ENCODE measurements around the gene COQ5. TPM values are rescaled to one million over a fixed set of nuclear protein-coding genes. Genes with fewer than 3 reads are reported as not detected.
A peak's percentile ranks its signal among the peaks of the same experiment; 100 is the strongest.

COQ5 gene
- total and polyA plus RNA-seq, 4 experiments from 2014 or later, result 19.7 to 55.1 (median 28.4) TPM

DNA sequence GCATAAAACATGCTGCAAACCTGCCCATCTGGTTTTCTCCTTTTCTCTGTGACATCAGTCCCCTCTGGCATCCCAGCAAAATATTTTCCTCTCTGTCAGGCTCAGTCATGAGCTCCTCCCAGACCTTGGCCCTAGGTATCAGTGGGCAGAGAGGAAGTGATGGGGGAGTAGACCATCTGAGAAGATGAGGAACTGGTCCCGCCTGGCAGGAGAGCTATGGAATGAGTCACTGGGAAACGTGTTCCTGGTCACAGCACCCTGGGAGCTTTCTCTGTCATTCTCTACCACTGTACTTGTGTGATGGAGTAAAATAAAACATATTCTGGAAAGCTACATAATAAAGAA, 54.4 kb downstream of the COQ5 start:
- Mint-ChIP-seq H3K4me3 (no peak overlapping the region), H3K27me3 (no peaks in the 10 kb centered on the region), H3K4me1 (peaks cover 5 to 28% (median 11%) of the 10 kb centered on the region in 4 donors), H3K27ac (peak overlapping the region in 2 of 7 donors; percentile 23 to 42), H3K36me3 (peaks cover 0 to 3% of the 10 kb centered on the region in 2 donors), H3K9me3 (no peaks in the 10 kb centered on the region)
- Histone ChIP-seq H3K9me3 (ENCODE audit: control insufficient read depth in 1 of 2, low read length in 2 of 2) (no peaks in the 10 kb centered on the region), H3K36me3 (ENCODE audit: insufficient read depth, low read length) (no peaks in the 10 kb centered on the region), H3K27me3 (ENCODE audit: insufficient read depth, low read length) (no peaks in the 10 kb centered on the region), H3K4me1 (ENCODE audit: insufficient read depth, low read length) (peaks cover 12% of the 10 kb centered on the region), H3K27ac (ENCODE audit: low read depth, low read length) (no peak overlapping the region), H3K4me3 (ENCODE audit: low read length in 2 of 2) (no peak overlapping the region)
- CTCF ChIA-PET (ENCODE audit: partially characterized antibody), result interaction anchor here (0.6 to 15.8 kb wide), 3 partner anchors 20 to 1891 kb away, joined by 3 to 187 read pairs (median 3); partner anchors contain the start of genes GATC and TRIAP1
- DNase-seq, result no peak
- POLR2A ChIA-PET (ENCODE audit: partially characterized antibody), result interaction anchor here (2.8 kb wide), 1 partner anchor 21 kb away, joined by 19 read pairs; the partner anchor contains the start of gene DYNLL1
- intact Hi-C loops (cut with micrococcal nuclease), result no loop called here

- Histone ChIP-seq H3K27me3 (ENCODE audit: insufficient read depth, low read length) (no peaks in the 10 kb centered on the region), H3K4me1 (ENCODE audit: insufficient read depth, low read length) (peaks cover 11% of the 10 kb centered on the region), H3K9me3 (ENCODE audit: control insufficient read depth in 1 of 2, low read length in 2 of 2) (no peaks in the 10 kb centered on the region), H3K4me3 (ENCODE audit: low read length in 2 of 2) (no peak overlapping the region), H3K27ac (ENCODE audit: low read depth, low read length) (no peak overlapping the region), H3K36me3 (ENCODE audit: insufficient read depth, low read length) (no peaks in the 10 kb centered on the region)
- Mint-ChIP-seq H3K4me3 (no peak overlapping the region), H3K27me3 (no peaks in the 10 kb centered on the region), H3K36me3 (peaks cover 0 to 3% of the 10 kb centered on the region in 2 donors), H3K9me3 (no peaks in the 10 kb centered on the region), H3K27ac (peak overlapping the region in 1 of 7 donors; percentile 42), H3K4me1 (peaks cover 3 to 26% (median 9%) of the 10 kb centered on the region in 4 donors)
- CTCF ChIA-PET (ENCODE audit: partially characterized antibody), result interaction anchor here (15.8 kb wide), 1 partner anchor 23 kb away, joined by 187 read pairs; the partner anchor contains the start of genes GATC and TRIAP1
- intact Hi-C loops (cut with micrococcal nuclease), result no loop called here
- DNase-seq, result no peak
- POLR2A ChIA-PET (ENCODE audit: partially characterized antibody), result interaction anchor here (2.8 kb wide), 1 partner anchor 21 kb away, joined by 19 read pairs; the partner anchor contains the start of gene DYNLL1
These were observed 54.9 kb downstream of the COQ5 start for GRCh38 chr12:120473807-120474615.

GRCh38 chr12:120472521-120472920, 56.4 kb downstream of the COQ5 start:
- Histone ChIP-seq H3K27me3 (ENCODE audit: insufficient read depth, low read length) (no peaks in the 10 kb centered on the region), H3K36me3 (ENCODE audit: insufficient read depth, low read length) (no peaks in the 10 kb centered on the region), H3K4me1 (ENCODE audit: insufficient read depth, low read length) (peaks cover 22% of the 10 kb centered on the region), H3K4me3 (ENCODE audit: low read length in 2 of 2) (no peak overlapping the region), H3K27ac (ENCODE audit: low read depth, low read length) (no peak overlapping the region), H3K9me3 (ENCODE audit: control insufficient read depth in 1 of 2, low read length in 2 of 2) (no peaks in the 10 kb centered on the region)
- ChIA-PET CTCF (ENCODE audit: partially characterized antibody) (interaction anchor here (1.2 to 15.8 kb wide), 2 partner anchors 20 to 21 kb away, joined by 4 to 187 read pairs; partner anchors contain the start of genes GATC and TRIAP1), POLR2A (ENCODE audit: partially characterized antibody) (interaction anchor here (2.8 kb wide), 1 partner anchor 23 kb away, joined by 19 read pairs; the partner anchor contains the start of gene DYNLL1)
- no peak for DNase-seq
- Mint-ChIP-seq H3K4me1 (peaks cover 4 to 38% (median 17%) of the 10 kb centered on the region in 4 donors), H3K36me3 (peaks cover 3 to 7% of the 10 kb centered on the region in 2 donors), H3K27ac (no peak overlapping the region), H3K9me3 (no peaks in the 10 kb centered on the region), H3K4me3 (no peak overlapping the region), H3K27me3 (no peaks in the 10 kb centered on the region)
- intact Hi-C loops (cut with micrococcal nuclease), result no loop called here

DNA sequence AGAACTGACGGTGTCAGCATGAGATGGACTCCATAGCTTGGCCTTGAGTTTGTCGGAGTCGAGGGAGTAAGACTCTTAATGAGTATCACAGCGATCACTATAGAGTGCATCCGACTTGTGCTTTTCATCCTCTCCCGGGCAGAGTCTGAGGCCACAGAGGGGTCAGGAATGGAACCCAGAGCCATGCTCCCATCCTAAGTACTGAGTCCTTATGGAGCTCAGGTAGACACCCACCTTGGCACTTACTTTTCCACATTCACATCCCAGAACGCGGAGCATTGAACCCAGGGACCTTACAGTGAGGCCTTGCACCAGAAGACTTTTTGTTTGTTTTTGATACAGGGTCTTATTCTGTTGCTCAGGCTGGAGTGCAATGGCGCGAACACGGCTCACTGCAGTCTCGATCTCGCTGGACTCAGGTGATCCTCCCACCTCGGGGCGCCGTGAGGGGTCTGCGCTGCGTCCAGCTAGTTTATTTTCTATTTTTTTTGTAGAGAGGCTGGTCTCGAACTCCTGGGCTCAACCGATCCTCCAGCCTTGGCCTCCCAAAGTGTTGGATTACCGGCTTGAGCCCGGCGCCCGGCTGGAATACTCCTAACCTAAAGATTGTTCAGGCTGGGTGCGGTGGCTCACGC, 58.7 kb downstream of the COQ5 start:
- Mint-ChIP-seq H3K27me3 (no peaks in the 10 kb centered on the region), H3K27ac (peak overlapping the region in 6 of 7 donors; percentile 61 to 97 (median 91)), H3K36me3 (peaks cover 8 to 26% of the 10 kb centered on the region in 2 donors), H3K9me3 (no peaks in the 10 kb centered on the region), H3K4me3 (peak overlapping the region; percentile 87 to 94 (median 91)), H3K4me1 (peaks cover 10 to 60% (median 31%) of the 10 kb centered on the region in 4 donors)
- intact Hi-C loops (cut with micrococcal nuclease), result no loop called here
- ChIA-PET POLR2A (ENCODE audit: partially characterized antibody) (interaction anchor here (0.8 to 4.1 kb wide), 12 partner anchors 10 to 270 kb away, joined by 3 to 42 read pairs (median 13); partner anchors contain the start of genes COQ5, COX6A1, DYNLL1 and GATC), CTCF (ENCODE audit: partially characterized antibody) (interaction anchor here (0.8 to 15.8 kb wide), 14 partner anchors 10 to 269 kb away, joined by 3 to 187 read pairs (median 4); partner anchors contain the start of genes COX6A1, DYNLL1, GATC and POP5)
- peak overlapping the region; percentile 79 for H3K27ac ChIP-seq (ENCODE audit: low read depth, low read length)
- no peaks in the 10 kb centered on the region for H3K27me3 ChIP-seq (ENCODE audit: insufficient read depth, low read length)
- DNase-seq, result no peak
- H3K4me3 ChIP-seq (ENCODE audit: low read length in 2 of 2), result peak overlapping the region; percentile 73 to 75
- peaks cover 40% of the 10 kb centered on the region for H3K4me1 ChIP-seq (ENCODE audit: insufficient read depth, low read length)
- peaks cover 5% of the 10 kb centered on the region for H3K36me3 ChIP-seq (ENCODE audit: insufficient read depth, low read length)
- H3K9me3 ChIP-seq (ENCODE audit: control insufficient read depth in 1 of 2, low read length in 2 of 2), result no peaks in the 10 kb centered on the region

GRCh38 chr12:120469450-120470149, 59.4 kb downstream of the COQ5 start, which contains the start of gene SRSF9:
Gene SRSF9 (minus strand): TSS chr12:120469748. CDS start chr12:120469609, 139 bp downstream.
- Mint-ChIP-seq H3K27ac (peak within 1 kb of the TSS; percentile 89 to 97 (median 92)), H3K4me3 (peak within 1 kb of the TSS; percentile 87 to 94 (median 91)), H3K36me3 (peaks cover 13 to 33% of the 10 kb centered on the region in 2 donors), H3K4me1 (peaks cover 10 to 62% (median 35%) of the 10 kb centered on the region in 4 donors), H3K9me3 (no peaks in the 10 kb centered on the region), H3K27me3 (no peaks in the 10 kb centered on the region)
- peaks cover 40% of the 10 kb centered on the region for H3K4me1 ChIP-seq (ENCODE audit: insufficient read depth, low read length)
- H3K27me3 ChIP-seq (ENCODE audit: insufficient read depth, low read length), result no peaks in the 10 kb centered on the region
- H3K9me3 ChIP-seq (ENCODE audit: control insufficient read depth in 1 of 2, low read length in 2 of 2), result no peaks in the 10 kb centered on the region
- peak within 1 kb of the TSS; percentile 79 for H3K27ac ChIP-seq (ENCODE audit: low read depth, low read length)
- peaks cover 12% of the 10 kb centered on the region for H3K36me3 ChIP-seq (ENCODE audit: insufficient read depth, low read length)
- intact Hi-C loops (cut with micrococcal nuclease), result loop anchor here (1.0 to 2.0 kb wide), 6 partner anchors 23 to 217 kb away; partner anchors contain the start of genes COX6A1, DYNLL1, GATC and MLEC
- peak within 1 kb of the TSS; percentile 75 to 84 for H3K4me3 ChIP-seq (ENCODE audit: low read length in 2 of 2)
- POLR2A ChIA-PET (ENCODE audit: partially characterized antibody), result interaction anchor here (0.8 to 4.1 kb wide), 21 partner anchors 10 to 269 kb away, joined by 3 to 42 read pairs (median 5); partner anchors contain the start of genes COQ5, COX6A1, DYNLL1 and GATC
- DNase-seq, result peak; percentile 97 to 98 (median 97)
- CTCF ChIA-PET (ENCODE audit: partially characterized antibody), result interaction anchor here (0.5 to 15.8 kb wide), 20 partner anchors 10 to 274 kb away, joined by 3 to 187 read pairs (median 4); partner anchors contain the start of genes COX6A1, DYNLL1, GATC and POP5

- Histone ChIP-seq H3K4me1 (ENCODE audit: insufficient read depth, low read length) (peaks cover 40% of the 10 kb centered on the region), H3K9me3 (ENCODE audit: control insufficient read depth in 1 of 2, low read length in 2 of 2) (no peaks in the 10 kb centered on the region), H3K27me3 (ENCODE audit: insufficient read depth, low read length) (no peaks in the 10 kb centered on the region), H3K27ac (ENCODE audit: low read depth, low read length) (peak overlapping the region; percentile 79), H3K4me3 (ENCODE audit: low read length in 2 of 2) (peak overlapping the region; percentile 75 to 84), H3K36me3 (ENCODE audit: insufficient read depth, low read length) (peaks cover 18% of the 10 kb centered on the region)
- Mint-ChIP-seq H3K9me3 (no peaks in the 10 kb centered on the region), H3K27ac (peak overlapping the region; percentile 89 to 95 (median 92)), H3K4me3 (peak overlapping the region; percentile 87 to 94 (median 91)), H3K36me3 (peaks cover 20 to 40% of the 10 kb centered on the region in 2 donors), H3K27me3 (no peaks in the 10 kb centered on the region), H3K4me1 (peaks cover 10 to 62% (median 36%) of the 10 kb centered on the region in 4 donors)
- POLR2A ChIA-PET (ENCODE audit: partially characterized antibody), result interaction anchor here (0.8 to 4.1 kb wide), 18 partner anchors 10 to 268 kb away, joined by 3 to 42 read pairs (median 8); partner anchors contain the start of genes COQ5, COX6A1, DYNLL1 and POP5
- CTCF ChIA-PET (ENCODE audit: partially characterized antibody), result interaction anchor here (0.5 to 15.8 kb wide), 18 partner anchors 11 to 274 kb away, joined by 3 to 187 read pairs (median 4); partner anchors contain the start of genes COX6A1, DYNLL1, GATC and SIRT4
- peak in 3 of 5 donors; percentile 16 to 21 (median 19) for DNase-seq
- intact Hi-C loops (cut with micrococcal nuclease), result loop anchor here (1.0 to 2.0 kb wide), 6 partner anchors 22 to 218 kb away; partner anchors contain the start of genes COX6A1, DYNLL1, GATC and MLEC
These were observed 60.0 kb downstream of the COQ5 start for GRCh38 chr12:120468821-120469449.
